Activated CD4-positive, alpha-beta T cell treated with anti-CD3 and anti-CD28 coated beads for 24 hours (primary cell): Measurements from ENCODE around the gene CCDC30.
"Not testable (repeated sequence)": the region's sequence is repeated elsewhere in the genome, so short reads cannot be mapped to it uniquely, and the experiment has no call there.

Experiments
- DNase-seq, 2 donors: peaks; one replicate each; pipeline ENCODE4 v3.0.0-alpha.2; 2020; ENCODE audit warnings: low read depth in 2 of 2

The CCDC30 gene

GRCh38 chr1:42450061-42450460 lies 13.0 kb upstream of the CCDC30 start:
- no peak for DNase-seq

GRCh38 chr1:42453386-42453785 lies 9.7 kb upstream of the CCDC30 start:
- no peak for DNase-seq

GRCh38 chr1:42454403-42454802 lies 8.7 kb upstream of the CCDC30 start:
- DNase-seq, result no peak

GRCh38 chr1:42456010-42456753 lies 6.9 kb upstream of the CCDC30 start, which contains the start of the genes PPCS and ZMYND12:
TSS of gene PPCS (plus strand) at chr1:42456543. CDS start at chr1:42456566, 23 bp downstream.
TSS of gene ZMYND12 (minus strand) at chr1:42456022. CDS start at chr1:42455997, 25 bp downstream.
- DNase-seq, result peak; percentile 88

GRCh38 chr1:42456754-42457089 lies 6.4 kb upstream of the CCDC30 start:
- DNase-seq, result peak in 1 of 2 donors; percentile 38

- no peak for DNase-seq
Observed at GRCh38 chr1:42461196-42461595, 1.9 kb upstream of the CCDC30 start.

GRCh38 chr1:42463921-42464320 lies 835 bp downstream of the CCDC30 start:
- no peak for DNase-seq

GRCh38 chr1:42466030-42466429 lies 2.9 kb downstream of the CCDC30 start:
- no peak for DNase-seq

- no peak for DNase-seq
Observed at GRCh38 chr1:42469727-42470126, 6.6 kb downstream of the CCDC30 start.

GRCh38 chr1:42476605-42477004 lies 13.5 kb downstream of the CCDC30 start:
- DNase-seq, result no peak

GRCh38 chr1:42477354-42477753 lies 14.3 kb downstream of the CCDC30 start:
- not testable (repeated sequence) for DNase-seq

GRCh38 chr1:42477775-42478174 lies 14.7 kb downstream of the CCDC30 start:
- DNase-seq, result no peak

GRCh38 chr1:42479621-42480020 lies 16.5 kb downstream of the CCDC30 start:
- no peak for DNase-seq

GRCh38 chr1:42480921-42481320 lies 17.8 kb downstream of the CCDC30 start:
- DNase-seq, result no peak

- no peak for DNase-seq
Observed at GRCh38 chr1:42482635-42483153, 19.6 kb downstream of the CCDC30 start.

- no peak for DNase-seq
Observed at GRCh38 chr1:42484382-42484781, 21.3 kb downstream of the CCDC30 start.

GRCh38 chr1:42490237-42490636 lies 27.2 kb downstream of the CCDC30 start:
- DNase-seq, result no peak

- DNase-seq, result not testable (repeated sequence)
Observed at GRCh38 chr1:42502031-42502430, 38.9 kb downstream of the CCDC30 start.

GRCh38 chr1:42504535-42505128 lies 41.5 kb downstream of the CCDC30 start:
- no peak for DNase-seq

- no peak for DNase-seq
Observed at GRCh38 chr1:42506576-42506975, 43.5 kb downstream of the CCDC30 start.

- DNase-seq, result not testable (repeated sequence)
Observed at GRCh38 chr1:42511581-42512155, 48.6 kb downstream of the CCDC30 start.

- no peak for DNase-seq
Observed at GRCh38 chr1:42518908-42519307, 55.8 kb downstream of the CCDC30 start.

GRCh38 chr1:42523171-42523570 lies 60.1 kb downstream of the CCDC30 start:
- no peak for DNase-seq
